Measurements from ENCODE around the gene PPP1R18. TPM values are rescaled to one million over a fixed set of nuclear protein-coding genes. Genes with fewer than 3 reads are reported as not detected.

Gene PPP1R18
- total and polyA plus RNA-seq, 2 of the 4 experiments (the other 2 are of a cell fraction), result 31.9 to 134 TPM

DNA sequence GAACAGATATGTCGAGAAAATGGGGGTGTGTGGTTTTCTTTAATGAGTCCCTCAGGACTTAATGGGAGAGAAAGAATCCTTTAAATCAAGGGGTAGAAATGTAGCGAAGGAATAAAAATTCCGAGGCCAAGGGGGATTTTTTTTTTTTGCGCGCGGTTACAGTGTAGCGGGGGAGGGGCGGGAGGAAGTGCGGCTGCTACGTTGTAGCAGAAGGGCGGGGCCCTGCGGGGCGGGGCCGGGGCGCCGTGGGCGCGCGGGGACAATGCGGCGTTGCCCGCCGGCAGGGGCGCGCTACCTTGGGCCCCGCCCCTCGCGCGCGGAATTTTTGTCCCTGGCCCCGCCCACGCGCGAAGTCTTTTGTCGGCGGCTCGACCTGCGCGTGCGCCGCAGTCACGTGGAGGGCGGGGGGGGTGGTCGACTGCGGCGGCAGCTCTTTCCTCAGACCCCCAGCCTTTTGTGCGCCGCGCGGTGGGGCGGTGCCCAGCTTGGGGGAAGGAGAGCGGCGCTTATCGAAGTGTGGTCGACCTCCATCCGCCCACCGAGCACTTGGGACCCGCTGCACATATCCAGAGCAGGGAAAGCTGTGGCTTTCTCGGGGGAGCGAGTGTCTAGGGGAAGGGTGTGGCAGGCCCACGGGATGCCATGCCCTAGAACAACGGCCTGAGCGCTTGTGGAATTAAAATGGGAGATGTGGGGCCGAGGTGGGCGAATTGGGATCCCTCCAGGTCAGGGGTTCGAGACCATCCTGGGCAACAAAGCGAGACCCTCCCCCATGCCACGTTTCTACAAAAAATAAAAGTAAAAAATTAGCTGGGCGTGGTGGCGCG, 35.0 kb upstream of the PPP1R18 start (continued):
- TF ChIP-seq MAZ (IDR thresholded peaks at IDR 0.05; ENCODE audit: borderline replicate concordance, low read depth, low read length) (peak; percentile 93; the same call in 1 of the 2 replicates), POLR2A (IDR thresholded peaks at IDR 0.05; ENCODE audit: low read depth, low read length) (peak; percentile 76)

GRCh38 chr6:30720738-30721197, 34.3 kb upstream of the PPP1R18 start:
- H3K27ac ChIP-seq (ENCODE audit: insufficient read depth, low read length), result peak overlapping the region; percentile 98
- H2AK5ac ChIP-seq (ENCODE audit: low read depth, low read length), result peak overlapping the region; percentile 87
- H3K4me2 ChIP-seq (ENCODE audit: low read depth, low read length), result peak overlapping the region; percentile 43; the same call in 1 of the 2 replicates
- in situ Hi-C loops (cut with MboI; ENCODE audit: low sequenced_read_pairs), result loop anchor here (5.0 kb wide), 1 partner anchor 38 kb away; no protein-coding TSS in a partner anchor
- H4K20me1 ChIP-seq (ENCODE audit: insufficient read depth, low read length), result peaks cover 44% of the 10 kb centered on the region
- DNase-seq (peak; percentile 32), ATAC-seq (ENCODE audit: low read depth) (no peak)
- peak overlapping the region; percentile 49 to 79 for H4K8ac ChIP-seq (ENCODE audit: low read depth in 2 of 2, low read length in 2 of 2)
- peaks cover 34% of the 10 kb centered on the region for H3K36me3 ChIP-seq (ENCODE audit: control insufficient read depth, insufficient read depth, low read length)
- H4K91ac ChIP-seq (ENCODE audit: insufficient read depth, low read depth, low read length), result peak overlapping the region; percentile 84
- no peaks in the 10 kb centered on the region for H3K27me3 ChIP-seq (ENCODE audit: control insufficient read depth, insufficient read depth, low read length)
- H2BK15ac ChIP-seq (ENCODE audit: low read depth, low read length), result no peak overlapping the region
- no peak overlapping the region for H2BK20ac ChIP-seq (ENCODE audit: low read depth, low read length)
- 0% methylated on average over 7 of the region's 29 CpGs; no CpG with 5 or more reads in 1 of the 2 experiments for WGBS, 2 experiments (ENCODE audit: extremely low coverage in 2 of 2, insufficient read length in 1 of 2)
- ChIA-PET CTCF (interaction anchor here (1.7 kb wide), 1 partner anchor 40 kb away, joined by 3 read pairs; no protein-coding TSS in a partner anchor), POLR2A (ENCODE audit: unreplicated experiment) (interaction anchor here (0.6 to 1.9 kb wide), 8 partner anchors 25 to 1356 kb away, joined by 3 to 6 read pairs (median 5); no protein-coding TSS in a partner anchor)
- H2AFZ ChIP-seq (replicated peaks; ENCODE audit: low read length, poor library complexity), result no peak overlapping the region
- peaks cover 7% of the 10 kb centered on the region for H3K9me1 ChIP-seq (ENCODE audit: insufficient read depth, low read length)
- H2AK9ac ChIP-seq (replicated peaks; ENCODE audit: low read depth, low read length, poor library complexity), result peak overlapping the region; percentile 95
- H3K18ac ChIP-seq (ENCODE audit: low read depth, low read length), result peak overlapping the region; percentile 35
- peaks cover 17 to 43% of the 10 kb centered on the region in 2 experiments for H3K79me1 ChIP-seq (ENCODE audit: low read depth in 1 of 2, low read length in 2 of 2)
- TF ChIP-seq ELK1 (IDR thresholded peaks at IDR 0.05; ENCODE audit: borderline replicate concordance, low read depth, low read length) (no peak), NFE2L2 (IDR thresholded peaks at IDR 0.05; ENCODE audit: low read depth, low read length) (no peak), CHD1 (IDR thresholded peaks at IDR 0.05; ENCODE audit: low read depth, low read length) (no peak), MAFK (IDR thresholded peaks at IDR 0.05; ENCODE audit: low read depth, low read length) (no peak), RFX5 (IDR thresholded peaks at IDR 0.05; ENCODE audit: low read depth, low read length) (no peak), POLR2A (IDR thresholded peaks at IDR 0.05; ENCODE audit: low read depth, low read length) (no peak), SMC3 (IDR thresholded peaks at IDR 0.05; ENCODE audit: low read depth, low read length) (no peak), RAD21 (IDR thresholded peaks at IDR 0.05; ENCODE audit: low read length) (no peak), MAZ (IDR thresholded peaks at IDR 0.05; ENCODE audit: borderline replicate concordance, low read depth, low read length) (peak; percentile 41), MXI1 (IDR thresholded peaks at IDR 0.05; ENCODE audit: borderline replicate concordance, low read depth, low read length) (peak; percentile 67; the same call in 1 of the 2 replicates)
- peak overlapping the region; percentile 68 for H3K4me3 ChIP-seq (ENCODE audit: insufficient read depth, low read depth, low read length)
- H3K14ac ChIP-seq (replicated peaks; ENCODE audit: low read depth, low read length), result peak overlapping the region; percentile 98
- H3K4ac ChIP-seq (ENCODE audit: low read depth, low read length), result peak overlapping the region; percentile 88
- intact Hi-C loops (cut with micrococcal nuclease), result loop anchor here (1.0 to 2.0 kb wide), 2 partner anchors 38 to 104 kb away; partner anchors contain the start of genes MRPS18B and PPP1R10
- peak overlapping the region; percentile 91 for H2BK5ac ChIP-seq (ENCODE audit: low read depth, low read length, poor library complexity, severe bottlenecking)
- peak overlapping the region; percentile 53 for H2BK120ac ChIP-seq (ENCODE audit: low read depth, low read length)
- peak overlapping the region; percentile 100 for H3K56ac ChIP-seq (ENCODE audit: extremely low read depth, insufficient read depth, low read length)
- H4K5ac ChIP-seq (ENCODE audit: low read depth, low read length), result peak overlapping the region; percentile 80
- dilution Hi-C loops (cut with HindIII; ENCODE audit: low sequenced_read_pairs, unreplicated experiment), result no loop called here
- H3K9ac ChIP-seq (ENCODE audit: low read depth, low read length), result peak overlapping the region; percentile 97
- H3K9me3 ChIP-seq (ENCODE audit: control insufficient read depth, insufficient read depth, low read length), result no peaks in the 10 kb centered on the region
- peak overlapping the region; percentile 85 for H3K23ac ChIP-seq (ENCODE audit: low read depth, low read length)
- peaks cover 5% of the 10 kb centered on the region for H3K4me1 ChIP-seq (ENCODE audit: control insufficient read depth, insufficient read depth, low read length)
- no TSS peak for BruUV-seq (replicated peaks)

Measured in IMR-90 (cell line).